GM13977 (cell line): ENCODE results near the gene DIPK1A.
A peak's percentile ranks its signal among the peaks of the same experiment; 100 is the strongest.

Experiments used
- DNase-seq: peaks from one replicate; pipeline ENCODE4 v3.0.0; 2012; ENCODE audit warnings: low spot score
- CTCF ChIP-seq: IDR thresholded peaks from 2 replicates; pipeline ENCODE4 v1.5.1; 2012; ENCODE audit warnings: mild to moderate bottlenecking, control low read depth; ENCODE audit not compliant: insufficient read depth; ENCODE audit errors: extremely low read depth, missing control alignments
- in situ Hi-C: fragments of 300-500 bp; cut with MboI; formaldehyde crosslinking; loops from one replicate; pipeline ENCODE4 v1.12.0; 2022; ENCODE audit warnings: low sequenced_read_pairs, low pct_unique_long_range_greater_than_20kb, mixed read lengths, inconsistent platforms; ENCODE audit not compliant: unreplicated experiment

DIPK1A gene

GRCh38 chr1:92884195-92884594, 77.1 kb downstream of the DIPK1A start:
- in situ Hi-C loops: no loop called here
- no peak for DNase-seq
- no peak for TF ChIP-seq CTCF

- DNase-seq: no peak
- no peak for TF ChIP-seq CTCF
- in situ Hi-C loops: no loop called here
These were observed 78.0 kb downstream of the DIPK1A start for GRCh38 chr1:92883297-92883696.

GRCh38 chr1:92882819-92883218, 78.4 kb downstream of the DIPK1A start:
- no peak for TF ChIP-seq CTCF
- in situ Hi-C loops: no loop called here
- DNase-seq: no peak

GRCh38 chr1:92881391-92881790, 79.9 kb downstream of the DIPK1A start:
- no peak for DNase-seq
- in situ Hi-C loops: no loop called here
- no peak for TF ChIP-seq CTCF

DNA sequence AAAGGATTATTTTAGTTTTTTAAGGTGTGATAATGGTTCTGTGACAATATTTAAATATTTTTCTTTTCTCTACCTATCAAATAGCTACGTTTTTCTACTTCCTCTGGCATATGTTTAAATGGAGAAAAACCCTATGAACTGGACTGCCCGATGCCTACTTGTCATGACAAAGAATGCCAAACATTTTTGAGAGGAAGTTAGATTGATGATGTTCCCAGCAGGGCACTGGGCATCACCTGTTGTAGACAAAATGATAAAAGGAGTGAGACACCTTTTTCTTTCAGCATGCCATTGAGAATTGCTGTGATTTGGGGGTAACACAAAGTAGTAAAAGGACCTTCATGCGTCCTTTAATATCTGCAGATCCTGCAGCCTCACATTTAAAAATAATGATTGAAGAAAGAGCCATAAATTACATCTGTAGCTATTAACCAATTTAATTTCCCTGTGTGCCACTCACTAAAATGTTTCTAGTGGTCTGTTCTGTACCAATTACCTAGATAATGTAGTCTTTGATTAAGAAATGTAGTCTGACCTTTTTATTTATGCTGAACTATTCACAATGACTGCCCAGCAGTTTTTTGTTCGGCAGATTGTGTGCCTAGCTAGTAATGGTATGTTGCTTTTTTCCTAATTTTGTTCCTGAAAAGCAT, 81.8 kb downstream of the DIPK1A start:
- DNase-seq: no peak
- in situ Hi-C loops: no loop called here
- no peak for TF ChIP-seq CTCF

GRCh38 chr1:92877792-92878191, 83.5 kb downstream of the DIPK1A start:
- in situ Hi-C loops: no loop called here

More at GRCh38 chr1:92877792-92878191, 83.5 kb downstream of the DIPK1A start:
- TF ChIP-seq CTCF: no peak
- peak; percentile 12 for DNase-seq
